A673 (cell line): Measurements from ENCODE around the gene RAB15. TPM values are rescaled to one million over a fixed set of nuclear protein-coding genes. Genes with fewer than 3 reads are reported as not detected.

ENCODE experiments used
- BruUV-seq: library from RNA; stranded (reverse); fragments of 400-500 nt; replicated peaks from 2 replicates; lab custom pipeline; 2021; lab: Mats Ljungman, UMichigan
- CTCF ChIA-PET: fragments of 300-600 bp; sonication (Branson Sonifier 250); formaldehyde crosslinking; loops from one replicate; lab custom pipeline; 2022; ENCODE audit warnings: antibody characterized with exemption; lab: Charles Lee
- POLR2A ChIA-PET: fragments of 300-600 bp; sonication (Branson Sonifier 250); formaldehyde crosslinking; loops from one replicate; lab custom pipeline; 2022; ENCODE audit warnings: antibody characterized with exemption; ENCODE audit not compliant: low non-redundant PET; lab: Charles Lee
- DNase-seq: peaks from one replicate; pipeline ENCODE4 v3.0.0-alpha.2; 2015; ENCODE audit warnings: low spot score
- H3K27ac ChIP-seq: fragments of 200-600 bp; sonication (generic); 2 replicates; pipeline ENCODE4 v1.5.1; 2016; ENCODE audit warnings: mixed run types, low read depth, mild to moderate bottlenecking, mixed read lengths, antibody characterized with exemption, low read length; ENCODE audit not compliant: poor library complexity, severe bottlenecking
- H3K27me3 ChIP-seq: fragments of 200-600 bp; sonication (generic); replicated peaks from 2 replicates; pipeline ENCODE4 v1.6.1; 2017; ENCODE audit warnings: mixed run types, low read depth, mild to moderate bottlenecking, mixed read lengths, antibody characterized with exemption, low read length; ENCODE audit not compliant: insufficient read depth, poor library complexity
- H3K36me3 ChIP-seq: fragments of 200-600 bp; sonication (generic); 2 replicates; pipeline ENCODE4 v1.6.1; 2016; ENCODE audit warnings: mixed run types, mild to moderate bottlenecking, mixed read lengths, antibody characterized with exemption, low read length; ENCODE audit not compliant: insufficient read depth, poor library complexity, severe bottlenecking
- H3K4me1 ChIP-seq: fragments of 200-600 bp; sonication (generic); 2 replicates; pipeline ENCODE4 v1.6.1; 2017; ENCODE audit warnings: mixed run types, mild to moderate bottlenecking, mixed read lengths, antibody characterized with exemption, low read length; ENCODE audit not compliant: insufficient read depth, poor library complexity, severe bottlenecking
- H3K4me3 ChIP-seq: fragments of 200-600 bp; sonication (generic); 2 replicates; pipeline ENCODE4 v1.5.1; 2016; ENCODE audit warnings: low read depth, mixed run types, mild to moderate bottlenecking, mixed read lengths, low read length; ENCODE audit not compliant: poor library complexity, severe bottlenecking
- H3K9me3 ChIP-seq: fragments of 200-600 bp; sonication (generic); 2 replicates; pipeline ENCODE4 v1.6.1; 2016; ENCODE audit warnings: mixed run types, low read depth, mild to moderate bottlenecking, mixed read lengths, antibody characterized with exemption, low read length; ENCODE audit not compliant: poor library complexity, severe bottlenecking
- EZH2 ChIP-seq: fragments of 200-600 bp; sonication (generic); IDR thresholded peaks from 2 replicates; pipeline ENCODE4 v1.6.1; 2017; ENCODE audit warnings: borderline replicate concordance, low read depth, mild to moderate bottlenecking, mixed read lengths, antibody characterized with exemption, low read length; ENCODE audit not compliant: poor library complexity, severe bottlenecking
- intact Hi-C: fragments of 100-400 bp; cut with micrococcal nuclease; formaldehyde crosslinking; loops from one replicate; pipeline ENCODE4 v1.10.0; 2022; ENCODE audit not compliant: unreplicated experiment
- total RNA-seq: library from RNA; stranded (reverse); gene quantifications from 2 replicates; pipeline ENCODE4 v1.2.3, GENCODE V29; 2021
- TF ChIP-seq, protein P1 (sequence below): fragments of 300-800, 200-600 bp; sonication (generic); conservative IDR thresholded peaks from 2 replicates; pipeline ENCODE4 v1.5.1; 2017; ENCODE audit warnings: low read depth, mild to moderate bottlenecking, antibody characterized with exemption, low read length, moderate library complexity, mixed read lengths

The RAB15 gene
- total RNA-seq, 1 experiment from 2014 or later = 23.6 TPM

GRCh38 chr14:64947710-64948611 is 24.2 kb downstream of the RAB15 start:
- TF ChIP-seq, protein P1, sequence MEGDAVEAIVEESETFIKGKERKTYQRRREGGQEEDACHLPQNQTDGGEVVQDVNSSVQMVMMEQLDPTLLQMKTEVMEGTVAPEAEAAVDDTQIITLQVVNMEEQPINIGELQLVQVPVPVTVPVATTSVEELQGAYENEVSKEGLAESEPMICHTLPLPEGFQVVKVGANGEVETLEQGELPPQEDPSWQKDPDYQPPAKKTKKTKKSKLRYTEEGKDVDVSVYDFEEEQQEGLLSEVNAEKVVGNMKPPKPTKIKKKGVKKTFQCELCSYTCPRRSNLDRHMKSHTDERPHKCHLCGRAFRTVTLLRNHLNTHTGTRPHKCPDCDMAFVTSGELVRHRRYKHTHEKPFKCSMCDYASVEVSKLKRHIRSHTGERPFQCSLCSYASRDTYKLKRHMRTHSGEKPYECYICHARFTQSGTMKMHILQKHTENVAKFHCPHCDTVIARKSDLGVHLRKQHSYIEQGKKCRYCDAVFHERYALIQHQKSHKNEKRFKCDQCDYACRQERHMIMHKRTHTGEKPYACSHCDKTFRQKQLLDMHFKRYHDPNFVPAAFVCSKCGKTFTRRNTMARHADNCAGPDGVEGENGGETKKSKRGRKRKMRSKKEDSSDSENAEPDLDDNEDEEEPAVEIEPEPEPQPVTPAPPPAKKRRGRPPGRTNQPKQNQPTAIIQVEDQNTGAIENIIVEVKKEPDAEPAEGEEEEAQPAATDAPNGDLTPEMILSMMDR = no peak
- no peak for TF ChIP-seq EZH2
- no peaks in the 10 kb centered on the region for H3K27me3 ChIP-seq
- no peaks in the 10 kb centered on the region for H3K9me3 ChIP-seq
- peaks cover 8% of the 10 kb centered on the region for H3K4me1 ChIP-seq
- DNase-seq = no peak
- peaks cover 3% of the 10 kb centered on the region for H3K36me3 ChIP-seq
- ChIA-PET CTCF (no interaction called here), POLR2A (no interaction called here)
- BruUV-seq = no TSS peak
- H3K4me3 ChIP-seq = no peak overlapping the region
- intact Hi-C loops = no loop called here
- no peak overlapping the region for H3K27ac ChIP-seq

DNA sequence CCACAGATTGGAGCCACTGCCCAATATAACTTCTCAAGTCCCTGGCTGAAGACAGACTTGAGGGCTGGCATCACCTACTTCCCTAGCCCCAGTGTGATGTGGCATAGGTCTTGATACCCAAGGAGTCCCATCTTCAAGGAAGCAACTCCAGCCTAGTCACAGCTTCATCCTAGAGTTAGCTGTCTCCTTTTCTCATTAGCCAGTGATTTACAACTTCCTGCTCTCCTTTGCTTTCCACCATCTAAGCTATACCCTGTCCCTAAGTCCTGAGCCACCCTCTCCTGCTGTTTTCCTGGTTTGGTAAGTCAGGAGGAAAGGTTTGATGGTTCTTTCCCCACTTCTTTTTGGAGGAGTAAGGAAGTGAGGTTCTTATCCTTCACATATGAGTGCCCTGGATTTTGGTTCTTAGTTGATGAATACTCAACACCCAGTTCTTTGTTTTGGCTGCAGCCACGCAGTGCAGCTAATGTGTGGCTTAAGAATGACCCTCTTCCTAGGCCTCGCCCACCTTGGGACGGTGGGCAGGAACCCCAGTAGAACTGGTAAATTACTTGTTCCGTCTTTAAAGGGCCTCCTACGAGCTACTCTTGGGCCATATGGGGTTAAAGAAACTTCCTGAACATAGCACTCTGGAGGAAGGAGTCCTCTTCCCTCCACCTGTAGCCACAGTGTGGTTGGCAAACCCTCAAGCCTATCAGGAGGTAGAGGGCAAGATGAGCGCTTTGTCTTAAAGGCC is 25.7 kb downstream of the RAB15 start:
- peaks cover 3% of the 10 kb centered on the region for H3K36me3 ChIP-seq
- BruUV-seq = TSS peak; percentile 66

GRCh38 chr14:64945431-64946178 is 26.5 kb downstream of the RAB15 start:
- peak overlapping the region; percentile 8 for H3K27ac ChIP-seq
- no peaks in the 10 kb centered on the region for H3K27me3 ChIP-seq
- H3K4me1 ChIP-seq = peaks cover 8% of the 10 kb centered on the region
- peaks cover 3% of the 10 kb centered on the region for H3K36me3 ChIP-seq
- no peak for TF ChIP-seq EZH2
- ChIA-PET POLR2A (no interaction called here), CTCF (no interaction called here)
- H3K9me3 ChIP-seq = no peaks in the 10 kb centered on the region
- intact Hi-C loops = no loop called here
- no TSS peak for BruUV-seq
- no peak for DNase-seq
- no peak overlapping the region for H3K4me3 ChIP-seq

More for the DNA sequence above, 25.7 kb downstream of the RAB15 start:
- Histone ChIP-seq H3K27ac (peak overlapping the region; percentile 8), H3K9me3 (no peaks in the 10 kb centered on the region), H3K27me3 (no peaks in the 10 kb centered on the region), H3K4me1 (peaks cover 8% of the 10 kb centered on the region), H3K4me3 (no peak overlapping the region)
- intact Hi-C loops = no loop called here
- peak; percentile 29 for DNase-seq
- TF ChIP-seq, protein P1 = no peak
- TF ChIP-seq EZH2 = no peak
- CTCF ChIA-PET = no interaction called here
- POLR2A ChIA-PET = no interaction called here
